NCI-H526 treated with DMSO at 0.1 percent for 48 hours (cell line): ENCODE data around the gene NVL.
"Not testable (repeated sequence)": the region's sequence is repeated elsewhere in the genome, so short reads cannot be mapped to it uniquely, and the experiment has no call there.

Experiments
- DNase-seq: peaks from one replicate; lab custom pipeline; 2025; lab: John Stamatoyannopoulos, UW

Gene NVL

GRCh38 chr1:224333939-224334786 is 4.2 kb upstream of the NVL start:
- no peak for DNase-seq

GRCh38 chr1:224333309-224333926 is 3.4 kb upstream of the NVL start:
- DNase-seq = peak; percentile 19

- no peak for DNase-seq
These were observed 1.9 kb upstream of the NVL start for GRCh38 chr1:224331824-224332223.

- no peak for DNase-seq
These were observed 1.4 kb upstream of the NVL start for GRCh38 chr1:224331326-224331725.

- no peak for DNase-seq
These were observed 509 bp downstream of the NVL start for GRCh38 chr1:224329484-224329841.

GRCh38 chr1:224328644-224329043 is 1.3 kb downstream of the NVL start:
- no peak for DNase-seq

- DNase-seq = no peak
These were observed 4.0 kb downstream of the NVL start for GRCh38 chr1:224325959-224326358.

GRCh38 chr1:224321706-224322105 is 8.3 kb downstream of the NVL start:
- no peak for DNase-seq

GRCh38 chr1:224317383-224318045 is 12.5 kb downstream of the NVL start:
- no peak for DNase-seq

- DNase-seq = no peak
These were observed 17.9 kb downstream of the NVL start for GRCh38 chr1:224312025-224312424.

GRCh38 chr1:224311503-224311902 is 18.5 kb downstream of the NVL start:
- DNase-seq = not testable (repeated sequence)

- no peak for DNase-seq
These were observed 21.9 kb downstream of the NVL start for GRCh38 chr1:224308064-224308463.

GRCh38 chr1:224304767-224305166 is 25.2 kb downstream of the NVL start:
- no peak for DNase-seq

- DNase-seq = no peak
These were observed 27.0 kb downstream of the NVL start for GRCh38 chr1:224302947-224303346.

- DNase-seq = no peak
These were observed 28.6 kb downstream of the NVL start for GRCh38 chr1:224301391-224301790.

GRCh38 chr1:224300346-224300745 is 29.6 kb downstream of the NVL start:
- DNase-seq = no peak

- DNase-seq = no peak
These were observed 31.3 kb downstream of the NVL start for GRCh38 chr1:224298346-224299330.

GRCh38 chr1:224294775-224295174 is 35.2 kb downstream of the NVL start:
- DNase-seq = no peak

- DNase-seq = no peak
These were observed 37.6 kb downstream of the NVL start for GRCh38 chr1:224292419-224292818.

GRCh38 chr1:224289396-224289795 is 40.6 kb downstream of the NVL start:
- no peak for DNase-seq

- no peak for DNase-seq
These were observed 42.3 kb downstream of the NVL start for GRCh38 chr1:224287714-224288113.

GRCh38 chr1:224282140-224282539 is 47.8 kb downstream of the NVL start:
- no peak for DNase-seq
